ENCODE results near the gene HPCAL4. TPM values are rescaled to one million over a fixed set of nuclear protein-coding genes. Genes with fewer than 3 reads are reported as not detected.
A peak's percentile ranks its signal among the peaks of the same experiment; 100 is the strongest.

HPCAL4 gene
- total RNA-seq, 1 donor from 2014 or later: not detected

DNA sequence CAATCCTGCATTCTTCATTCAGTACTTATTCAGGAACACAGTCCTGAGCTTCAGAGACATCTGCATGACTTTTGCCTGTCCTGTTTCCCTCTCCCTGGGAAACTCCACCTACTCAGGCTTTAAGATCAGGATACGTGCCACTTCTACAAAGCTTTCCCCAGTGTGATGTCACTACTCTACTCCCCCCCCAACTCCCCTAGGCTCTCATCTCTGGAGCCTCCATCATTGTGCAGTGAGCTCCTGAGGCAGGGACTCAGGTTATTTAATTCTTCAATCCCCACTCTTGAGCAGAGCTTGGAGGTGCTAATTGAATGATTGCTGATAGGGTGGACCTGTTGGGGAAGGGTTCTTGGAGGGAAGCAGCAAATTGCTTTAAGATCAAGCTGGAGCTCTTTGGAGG is 20.5 kb downstream of the HPCAL4 start:
- no peak for DNase-seq (ENCODE audit: extremely low spot score, unreplicated experiment)
- H3K9me3 Mint-ChIP-seq (ENCODE audit: unreplicated experiment): no peaks in the 10 kb centered on the region
- H3K36me3 Mint-ChIP-seq (ENCODE audit: unreplicated experiment): peaks cover 1% of the 10 kb centered on the region
- TF ChIP-seq, protein P1, sequence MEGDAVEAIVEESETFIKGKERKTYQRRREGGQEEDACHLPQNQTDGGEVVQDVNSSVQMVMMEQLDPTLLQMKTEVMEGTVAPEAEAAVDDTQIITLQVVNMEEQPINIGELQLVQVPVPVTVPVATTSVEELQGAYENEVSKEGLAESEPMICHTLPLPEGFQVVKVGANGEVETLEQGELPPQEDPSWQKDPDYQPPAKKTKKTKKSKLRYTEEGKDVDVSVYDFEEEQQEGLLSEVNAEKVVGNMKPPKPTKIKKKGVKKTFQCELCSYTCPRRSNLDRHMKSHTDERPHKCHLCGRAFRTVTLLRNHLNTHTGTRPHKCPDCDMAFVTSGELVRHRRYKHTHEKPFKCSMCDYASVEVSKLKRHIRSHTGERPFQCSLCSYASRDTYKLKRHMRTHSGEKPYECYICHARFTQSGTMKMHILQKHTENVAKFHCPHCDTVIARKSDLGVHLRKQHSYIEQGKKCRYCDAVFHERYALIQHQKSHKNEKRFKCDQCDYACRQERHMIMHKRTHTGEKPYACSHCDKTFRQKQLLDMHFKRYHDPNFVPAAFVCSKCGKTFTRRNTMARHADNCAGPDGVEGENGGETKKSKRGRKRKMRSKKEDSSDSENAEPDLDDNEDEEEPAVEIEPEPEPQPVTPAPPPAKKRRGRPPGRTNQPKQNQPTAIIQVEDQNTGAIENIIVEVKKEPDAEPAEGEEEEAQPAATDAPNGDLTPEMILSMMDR (IDR thresholded peaks at IDR 0.05): no peak
- peak overlapping the region; percentile 3 for H3K4me3 Mint-ChIP-seq (ENCODE audit: unreplicated experiment)
- H3K4me1 Mint-ChIP-seq (ENCODE audit: unreplicated experiment): peaks cover 4% of the 10 kb centered on the region
- H3K27me3 Mint-ChIP-seq (ENCODE audit: unreplicated experiment): peaks cover 55% of the 10 kb centered on the region
- H3K27ac Mint-ChIP-seq (ENCODE audit: unreplicated experiment): no peak overlapping the region

DNA sequence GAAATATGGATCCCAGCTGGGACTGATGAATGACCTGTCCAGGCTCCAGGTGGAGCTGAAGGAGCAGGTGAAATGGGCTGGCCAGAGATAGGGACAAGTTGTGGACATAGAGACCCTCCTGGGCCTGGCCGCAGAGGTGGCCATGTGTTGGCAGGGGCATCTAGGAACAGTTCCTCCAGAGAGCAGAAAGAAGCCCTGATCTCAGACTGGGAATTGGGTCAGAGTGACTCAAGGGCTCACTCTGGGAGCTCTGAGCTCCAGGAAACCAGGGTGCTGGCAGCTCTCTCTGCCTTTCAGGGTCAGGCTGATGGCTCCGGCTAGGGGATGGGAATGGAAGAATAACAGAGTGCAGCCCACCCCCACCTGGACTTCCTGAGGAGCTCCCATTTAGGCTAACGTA is 22.3 kb downstream of the HPCAL4 start:
- Mint-ChIP-seq H3K9me3 (ENCODE audit: unreplicated experiment) (no peaks in the 10 kb centered on the region), H3K36me3 (ENCODE audit: unreplicated experiment) (peaks cover 1% of the 10 kb centered on the region), H3K27ac (ENCODE audit: unreplicated experiment) (no peak overlapping the region), H3K27me3 (ENCODE audit: unreplicated experiment) (peaks cover 51% of the 10 kb centered on the region), H3K4me1 (ENCODE audit: unreplicated experiment) (peaks cover 4% of the 10 kb centered on the region), H3K4me3 (ENCODE audit: unreplicated experiment) (no peak overlapping the region)
- TF ChIP-seq, protein P1 (IDR thresholded peaks at IDR 0.05): no peak
- no peak for DNase-seq (ENCODE audit: extremely low spot score, unreplicated experiment)

DNA sequence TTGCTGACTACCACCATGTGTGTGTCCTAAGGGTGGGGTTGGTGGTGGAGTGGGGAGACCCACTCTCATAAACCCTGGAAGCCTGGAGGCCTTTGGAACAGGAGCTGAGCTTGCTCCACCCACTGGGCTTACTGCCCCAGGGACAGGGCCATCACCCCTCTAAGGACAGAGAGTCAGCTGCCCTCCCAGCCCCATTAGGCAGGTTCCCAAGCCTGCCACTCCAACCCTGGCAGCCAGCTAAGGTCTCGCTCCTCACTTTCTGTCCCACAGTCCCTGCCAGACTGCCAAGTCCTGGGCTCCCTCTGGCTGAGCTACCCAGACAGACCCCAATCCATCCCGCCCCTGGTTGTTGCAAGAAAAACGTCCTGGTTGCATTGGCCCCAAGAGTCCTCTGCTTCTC is 23.1 kb downstream of the HPCAL4 start:
- Mint-ChIP-seq H3K9me3 (ENCODE audit: unreplicated experiment) (no peaks in the 10 kb centered on the region), H3K27ac (ENCODE audit: unreplicated experiment) (no peak overlapping the region), H3K4me3 (ENCODE audit: unreplicated experiment) (no peak overlapping the region), H3K27me3 (ENCODE audit: unreplicated experiment) (peaks cover 46% of the 10 kb centered on the region), H3K4me1 (ENCODE audit: unreplicated experiment) (peaks cover 4% of the 10 kb centered on the region), H3K36me3 (ENCODE audit: unreplicated experiment) (peaks cover 1% of the 10 kb centered on the region)
- TF ChIP-seq, protein P1 (IDR thresholded peaks at IDR 0.05): no peak
- no peak for DNase-seq (ENCODE audit: extremely low spot score, unreplicated experiment)

DNA sequence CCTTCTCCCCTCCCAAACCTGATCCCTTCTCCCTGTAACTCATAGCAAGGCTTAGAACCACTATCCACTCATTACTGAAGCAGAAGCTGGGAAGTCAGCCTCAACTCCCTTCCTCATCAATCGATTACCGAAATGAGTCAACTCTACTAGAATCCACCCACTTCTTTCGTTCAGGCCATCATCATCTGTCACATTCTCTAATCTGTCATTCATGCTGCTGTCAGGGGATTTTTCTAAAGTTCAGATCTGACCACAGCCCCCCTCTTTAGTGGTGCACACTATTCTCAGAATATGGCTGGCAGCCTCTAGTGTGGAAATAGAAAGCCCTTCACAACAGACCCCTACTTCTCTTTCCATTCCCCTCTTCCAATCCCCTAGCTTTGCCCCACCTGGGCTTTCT is 24.5 kb downstream of the HPCAL4 start:
- TF ChIP-seq, protein P1 (IDR thresholded peaks at IDR 0.05): no peak
- H3K9me3 Mint-ChIP-seq (ENCODE audit: unreplicated experiment): no peaks in the 10 kb centered on the region
- H3K27ac Mint-ChIP-seq (ENCODE audit: unreplicated experiment): no peak overlapping the region
- H3K4me3 Mint-ChIP-seq (ENCODE audit: unreplicated experiment): no peak overlapping the region
- peaks cover 1% of the 10 kb centered on the region for H3K36me3 Mint-ChIP-seq (ENCODE audit: unreplicated experiment)
- peaks cover 43% of the 10 kb centered on the region for H3K27me3 Mint-ChIP-seq (ENCODE audit: unreplicated experiment)
- no peak for DNase-seq (ENCODE audit: extremely low spot score, unreplicated experiment)
- H3K4me1 Mint-ChIP-seq (ENCODE audit: unreplicated experiment): no peaks in the 10 kb centered on the region

DNA sequence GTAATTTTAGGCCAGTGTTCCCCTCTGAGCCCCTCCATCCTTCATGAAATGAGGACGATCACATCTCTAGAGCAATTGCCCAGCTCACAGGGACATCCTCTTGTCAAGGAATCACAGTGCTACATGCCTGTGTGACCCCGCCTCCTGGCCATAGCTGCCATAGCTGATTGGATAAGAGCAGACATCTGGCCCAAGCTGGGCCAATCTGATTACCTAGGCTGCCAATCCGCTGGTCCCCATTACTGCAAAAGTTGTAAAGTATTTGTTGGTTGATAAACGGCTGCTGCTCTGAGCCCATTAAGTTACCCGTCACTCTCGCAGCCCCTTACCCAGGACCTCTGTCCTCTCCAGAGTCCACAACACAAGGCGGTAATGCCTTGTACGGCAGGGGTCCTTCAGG is 27.7 kb downstream of the HPCAL4 start:
- no peaks in the 10 kb centered on the region for H3K36me3 Mint-ChIP-seq (ENCODE audit: unreplicated experiment)
- no peaks in the 10 kb centered on the region for H3K9me3 Mint-ChIP-seq (ENCODE audit: unreplicated experiment)
- H3K4me3 Mint-ChIP-seq (ENCODE audit: unreplicated experiment): no peak overlapping the region
- no peaks in the 10 kb centered on the region for H3K4me1 Mint-ChIP-seq (ENCODE audit: unreplicated experiment)
- no peak for DNase-seq (ENCODE audit: extremely low spot score, unreplicated experiment)
- TF ChIP-seq, protein P1 (IDR thresholded peaks at IDR 0.05): no peak
- H3K27ac Mint-ChIP-seq (ENCODE audit: unreplicated experiment): no peak overlapping the region
- peaks cover 23% of the 10 kb centered on the region for H3K27me3 Mint-ChIP-seq (ENCODE audit: unreplicated experiment)
